ENCODE data around the gene RSBN1L. TPM values are rescaled to one million over a fixed set of nuclear protein-coding genes. Genes with fewer than 3 reads are reported as not detected.

The RSBN1L gene
- polyA plus RNA-seq, 1 experiment = 14.0 TPM

- Histone ChIP-seq H3K27ac (ENCODE audit: low read depth, low read length) (no peak overlapping the region), H3K9me3 (ENCODE audit: control insufficient read depth, insufficient read depth, low read length) (peaks cover 3% of the 10 kb centered on the region; the same call in 1 of the 2 replicates), H3K4me3 (ENCODE audit: low read depth, low read length) (no peak overlapping the region), H3K27me3 (ENCODE audit: control insufficient read depth, insufficient read depth, low read length) (no peaks in the 10 kb centered on the region)
- POLR2A ChIA-PET = no interaction called here
- DNase-seq (ENCODE audit: low read depth, low spot score) = no peak
- CTCF ChIA-PET = interaction anchor here (1.3 kb wide), 1 partner anchor 160 kb away, joined by 6 read pairs; no protein-coding TSS in a partner anchor
- TF ChIP-seq CTCF (IDR thresholded peaks at IDR 0.05; ENCODE audit: low read depth, low read length) = no peak
These were observed 115.4 kb downstream of the RSBN1L start for GRCh38 chr7:77811516-77812289.

GRCh38 chr7:77812290-77812685 lies 116.0 kb downstream of the RSBN1L start:
- no peak overlapping the region for H3K27ac ChIP-seq (ENCODE audit: low read depth, low read length)
- CTCF ChIA-PET = interaction anchor here (1.3 kb wide), 1 partner anchor 160 kb away, joined by 6 read pairs; no protein-coding TSS in a partner anchor
- no peaks in the 10 kb centered on the region for H3K27me3 ChIP-seq (ENCODE audit: control insufficient read depth, insufficient read depth, low read length)
- peaks cover 3% of the 10 kb centered on the region; the same call in 1 of the 2 replicates for H3K9me3 ChIP-seq (ENCODE audit: control insufficient read depth, insufficient read depth, low read length)
- peak; percentile 33 for DNase-seq (ENCODE audit: low read depth, low spot score)
- POLR2A ChIA-PET = interaction anchor here (1.5 kb wide), 1 partner anchor 14 kb away, joined by 5 read pairs; the partner anchor contains the start of genes PHTF2 and TMEM60
- no peak overlapping the region for H3K4me3 ChIP-seq (ENCODE audit: low read depth, low read length)
- TF ChIP-seq CTCF (IDR thresholded peaks at IDR 0.05; ENCODE audit: low read depth, low read length) = no peak

GRCh38 chr7:77813180-77813579 lies 116.9 kb downstream of the RSBN1L start:
- Histone ChIP-seq H3K27ac (ENCODE audit: low read depth, low read length) (no peak overlapping the region), H3K9me3 (ENCODE audit: control insufficient read depth, insufficient read depth, low read length) (peaks cover 6% of the 10 kb centered on the region; the same call in 1 of the 2 replicates), H3K4me3 (ENCODE audit: low read depth, low read length) (no peak overlapping the region), H3K27me3 (ENCODE audit: control insufficient read depth, insufficient read depth, low read length) (no peaks in the 10 kb centered on the region)
- TF ChIP-seq CTCF (IDR thresholded peaks at IDR 0.05; ENCODE audit: low read depth, low read length) = no peak
- no peak for DNase-seq (ENCODE audit: low read depth, low spot score)
- POLR2A ChIA-PET = interaction anchor here (1.5 kb wide), 1 partner anchor 15 kb away, joined by 5 read pairs; the partner anchor contains the start of genes PHTF2 and TMEM60
- CTCF ChIA-PET = interaction anchor here (0.7 to 1.4 kb wide), 3 partner anchors 122 to 206 kb away, joined by 4 to 5 read pairs (median 4); no protein-coding TSS in a partner anchor

GRCh38 chr7:77819021-77819420 lies 122.8 kb downstream of the RSBN1L start:
- POLR2A ChIA-PET = no interaction called here
- Histone ChIP-seq H3K4me3 (ENCODE audit: low read depth, low read length) (no peak overlapping the region), H3K27ac (ENCODE audit: low read depth, low read length) (no peak overlapping the region), H3K9me3 (ENCODE audit: control insufficient read depth, insufficient read depth, low read length) (peaks cover 30% of the 10 kb centered on the region), H3K27me3 (ENCODE audit: control insufficient read depth, insufficient read depth, low read length) (no peaks in the 10 kb centered on the region)
- CTCF ChIA-PET = no interaction called here
- TF ChIP-seq CTCF (IDR thresholded peaks at IDR 0.05; ENCODE audit: low read depth, low read length) = no peak
- DNase-seq (ENCODE audit: low read depth, low spot score) = no peak

GRCh38 chr7:77820967-77821366 lies 124.7 kb downstream of the RSBN1L start:
- ChIA-PET CTCF (no interaction called here), POLR2A (no interaction called here)
- DNase-seq (ENCODE audit: low read depth, low spot score) = no peak
- no peak overlapping the region for H3K27ac ChIP-seq (ENCODE audit: low read depth, low read length)
- TF ChIP-seq CTCF (IDR thresholded peaks at IDR 0.05; ENCODE audit: low read depth, low read length) = no peak
- H3K9me3 ChIP-seq (ENCODE audit: control insufficient read depth, insufficient read depth, low read length) = peaks cover 27% of the 10 kb centered on the region
- no peak overlapping the region for H3K4me3 ChIP-seq (ENCODE audit: low read depth, low read length)
- no peaks in the 10 kb centered on the region for H3K27me3 ChIP-seq (ENCODE audit: control insufficient read depth, insufficient read depth, low read length)

All from AG04450 (cell line).